Measurements from ENCODE around the gene RFX4.
"Not testable (repeated sequence)": the region's sequence is repeated elsewhere in the genome, so short reads cannot be mapped to it uniquely, and the experiment has no call there.

Gene RFX4

DNA sequence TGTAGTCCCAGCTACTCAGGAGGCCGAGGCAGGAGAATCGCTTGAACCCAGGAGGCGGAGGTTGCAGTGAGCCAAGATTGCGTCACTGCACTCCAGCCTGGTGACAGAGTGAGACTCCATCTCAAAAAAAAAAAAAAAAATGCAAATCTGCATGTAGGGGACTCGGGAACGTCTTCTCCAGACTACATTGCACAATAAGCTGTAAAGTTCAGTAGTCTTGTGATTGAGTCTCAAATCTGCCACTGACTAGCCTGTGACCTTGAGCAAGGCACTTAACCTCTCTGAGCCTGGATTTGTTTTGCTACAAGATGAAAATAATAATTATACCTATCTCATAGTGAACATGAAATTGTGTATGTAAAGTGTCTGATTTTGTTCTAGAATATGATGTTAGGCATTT is 109.2 kb downstream of the RFX4 start:
- not testable (repeated sequence) for DNase-seq (ENCODE audit: low read depth in 2 of 2)

GRCh38 chr12:106692896-106693820 is 110.4 kb downstream of the RFX4 start:
- DNase-seq (ENCODE audit: low read depth in 2 of 2), result no peak

DNA sequence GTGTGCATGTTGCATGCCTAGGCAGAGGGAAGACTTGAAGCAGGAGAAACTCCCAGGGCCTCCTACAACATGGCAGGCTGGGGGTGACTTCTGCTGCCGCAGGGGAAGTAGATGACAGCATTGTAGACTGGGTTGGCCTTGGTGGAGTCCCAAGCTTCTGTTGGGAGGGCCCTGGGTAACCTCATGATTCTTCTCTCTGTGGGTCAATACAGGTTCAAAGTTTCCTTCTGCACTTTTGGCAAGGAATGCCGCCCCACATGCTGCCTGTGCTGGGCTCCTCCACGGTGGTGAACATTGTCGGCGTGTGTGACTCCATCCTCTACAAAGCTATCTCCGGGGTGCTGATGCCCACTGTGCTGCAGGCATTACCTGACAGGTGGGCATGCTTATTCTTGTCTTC is 113.3 kb downstream of the RFX4 start:
- DNase-seq (ENCODE audit: low read depth in 2 of 2), result no peak

GRCh38 chr12:106696681-106697417 is 114.0 kb downstream of the RFX4 start:
- DNase-seq (ENCODE audit: low read depth in 2 of 2), result no peak

DNA sequence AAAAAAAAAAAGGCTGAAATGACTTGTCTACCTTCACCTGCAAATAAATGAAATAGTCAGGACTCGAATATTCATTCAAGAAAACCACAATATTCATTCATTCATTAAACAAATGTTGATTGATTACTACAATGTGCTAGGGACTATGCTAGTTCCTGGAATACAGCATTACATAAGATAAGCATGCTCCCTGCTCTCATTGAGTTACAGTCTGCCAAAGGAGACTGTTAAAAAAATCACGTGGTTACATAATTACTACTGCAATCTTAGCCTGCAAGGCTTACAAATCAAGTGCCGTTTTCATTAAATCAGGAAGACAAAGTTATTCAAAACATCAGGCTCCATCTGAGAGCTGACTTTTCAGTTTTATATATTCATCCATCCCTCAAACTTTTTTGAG is 121.3 kb downstream of the RFX4 start:
- DNase-seq (ENCODE audit: low read depth in 2 of 2), result no peak

- no peak for DNase-seq (ENCODE audit: low read depth in 2 of 2)
Observed at GRCh38 chr12:106705971-106706370, 123.2 kb downstream of the RFX4 start.

GRCh38 chr12:106709068-106709511 is 126.3 kb downstream of the RFX4 start:
- DNase-seq (ENCODE audit: low read depth in 2 of 2), result no peak

DNA sequence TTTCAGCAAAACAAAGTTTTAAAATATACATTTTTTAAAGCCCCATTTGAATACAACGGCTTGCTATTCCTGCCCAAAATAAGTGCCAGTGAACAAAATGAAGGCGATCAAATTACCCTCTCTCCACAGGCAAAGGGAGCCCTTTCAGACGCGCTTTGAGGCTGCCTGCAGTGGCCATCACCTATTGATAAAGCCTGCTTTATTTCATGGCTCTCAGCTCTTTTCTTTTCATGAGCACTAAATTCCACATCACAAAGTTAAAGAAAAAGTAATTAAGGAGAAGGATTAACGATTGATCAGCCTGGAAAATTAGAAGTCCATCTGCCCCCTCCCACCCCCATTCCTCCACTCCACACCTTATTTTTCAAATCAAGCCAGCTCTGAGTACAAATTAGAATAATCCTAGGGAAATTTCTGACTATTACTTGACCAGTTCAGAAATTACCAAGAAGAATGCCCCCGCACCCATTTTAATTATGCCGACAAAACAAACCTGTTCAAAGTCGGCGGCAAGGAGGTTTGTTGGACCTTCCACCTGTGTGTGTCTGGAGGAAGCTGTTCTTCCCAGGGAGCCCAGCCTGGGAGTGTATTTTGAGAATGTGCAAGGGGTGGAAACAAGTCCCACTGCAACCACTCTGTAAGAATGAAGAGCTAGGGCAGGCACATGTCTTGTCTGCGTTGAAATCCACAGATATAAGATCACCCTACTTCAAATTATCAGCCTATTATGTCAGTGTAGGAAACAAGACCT is 127.5 kb downstream of the RFX4 start:
- no peak for DNase-seq (ENCODE audit: low read depth in 2 of 2)

DNA sequence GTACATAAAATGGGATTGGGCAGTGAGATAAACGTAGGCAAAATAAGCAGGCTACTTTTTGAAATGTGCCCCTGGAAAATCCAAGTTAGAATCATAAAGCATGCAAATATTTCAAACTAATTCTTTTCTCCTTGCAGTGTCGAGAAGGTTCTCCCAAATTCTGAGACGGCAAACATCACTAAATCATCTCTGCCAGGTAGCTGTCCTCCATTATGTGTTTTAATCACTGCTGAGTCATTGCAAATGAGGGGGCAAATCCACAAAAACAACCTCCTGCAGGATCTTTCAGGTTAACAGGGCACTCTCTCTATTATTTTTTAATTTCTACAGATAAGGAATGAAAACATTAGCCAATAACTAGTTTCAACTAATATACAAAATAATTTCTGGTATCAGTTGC is 128.5 kb downstream of the RFX4 start:
- DNase-seq (ENCODE audit: low read depth in 2 of 2), result no peak

DNA sequence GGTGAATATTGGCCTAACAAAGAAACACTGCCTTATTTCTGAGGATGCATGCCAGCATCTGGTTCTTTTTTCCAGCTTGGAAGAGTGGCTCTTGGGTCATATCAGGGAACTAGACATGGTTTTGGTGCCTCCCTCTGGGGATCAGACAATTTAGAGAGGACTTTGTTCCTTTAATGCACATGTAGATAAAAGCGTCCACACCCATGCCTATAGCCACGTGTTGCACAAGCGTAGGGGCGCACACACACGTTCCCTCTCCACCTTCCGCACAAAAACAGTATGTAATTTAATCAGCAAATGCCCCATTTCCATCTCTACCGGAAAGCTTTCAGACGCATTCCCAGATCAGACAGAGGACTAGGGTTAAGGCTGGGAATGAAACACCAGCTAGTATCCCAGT is 130.0 kb downstream of the RFX4 start:
- DNase-seq (ENCODE audit: low read depth in 2 of 2), result no peak

DNA sequence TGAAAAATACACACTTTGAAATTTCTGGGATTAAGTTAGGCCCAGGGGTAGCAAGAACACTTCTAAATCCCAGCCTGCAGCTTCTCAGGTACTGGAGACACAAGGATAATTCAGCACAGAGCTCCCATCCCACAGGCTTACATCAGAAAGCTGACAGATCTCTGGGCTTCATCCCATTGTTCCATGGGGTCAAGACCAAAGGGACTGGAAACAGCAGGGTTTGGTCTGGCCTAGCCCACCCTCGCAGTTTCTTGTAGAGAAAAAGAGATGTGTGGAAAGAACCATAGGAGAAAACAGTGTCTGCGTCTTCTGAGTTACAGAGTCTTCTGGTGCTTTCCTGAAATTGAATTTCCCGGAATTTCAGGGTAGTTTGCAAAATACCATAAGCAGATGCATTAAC is 132.1 kb downstream of the RFX4 start:
- DNase-seq (ENCODE audit: low read depth in 2 of 2), result no peak

GRCh38 chr12:106715582-106715981 is 132.8 kb downstream of the RFX4 start:
- DNase-seq (ENCODE audit: low read depth in 2 of 2), result no peak

DNA sequence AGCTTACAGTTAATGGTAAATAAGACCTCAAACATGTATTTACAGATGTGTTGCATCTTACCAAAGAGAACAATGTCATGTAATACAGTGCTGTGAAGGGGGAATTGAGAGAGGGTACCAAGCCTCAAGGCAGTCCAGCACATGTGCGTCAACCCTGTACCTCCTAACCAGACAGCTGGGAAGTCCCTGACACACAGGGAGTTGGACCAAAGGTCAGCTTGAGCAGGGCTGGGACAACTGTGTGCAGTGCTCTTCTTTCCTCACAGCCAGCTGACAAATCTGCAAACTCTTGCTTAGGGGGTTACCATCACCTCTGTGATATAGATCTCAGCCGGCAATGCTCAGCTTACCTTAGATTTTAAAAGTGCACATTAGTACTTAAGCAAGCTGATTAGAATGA is 134.9 kb downstream of the RFX4 start:
- DNase-seq (ENCODE audit: low read depth in 2 of 2), result no peak

- no peak for DNase-seq (ENCODE audit: low read depth in 2 of 2)
Observed at GRCh38 chr12:106719879-106720278, 137.1 kb downstream of the RFX4 start.

DNA sequence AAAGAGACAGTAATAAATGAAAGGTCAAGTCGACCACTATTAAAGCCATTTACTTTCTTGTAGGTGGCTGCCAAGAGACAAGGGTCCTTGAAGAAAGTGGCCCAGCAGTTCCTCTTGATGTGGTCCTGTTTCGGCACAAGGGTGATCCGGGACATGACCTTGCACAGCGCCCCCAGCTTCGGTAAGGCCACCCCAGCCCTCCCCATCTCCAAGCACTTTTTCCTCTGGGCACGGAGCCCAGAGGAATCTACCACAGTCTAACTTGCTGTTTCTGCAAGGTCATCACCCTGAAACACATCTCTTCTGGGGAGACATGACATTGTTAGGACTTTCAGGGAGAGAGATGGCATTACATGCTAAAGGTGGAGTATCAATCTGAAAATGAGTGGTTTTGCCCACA is 137.9 kb downstream of the RFX4 start:
- no peak for DNase-seq (ENCODE audit: low read depth in 2 of 2)

DNA sequence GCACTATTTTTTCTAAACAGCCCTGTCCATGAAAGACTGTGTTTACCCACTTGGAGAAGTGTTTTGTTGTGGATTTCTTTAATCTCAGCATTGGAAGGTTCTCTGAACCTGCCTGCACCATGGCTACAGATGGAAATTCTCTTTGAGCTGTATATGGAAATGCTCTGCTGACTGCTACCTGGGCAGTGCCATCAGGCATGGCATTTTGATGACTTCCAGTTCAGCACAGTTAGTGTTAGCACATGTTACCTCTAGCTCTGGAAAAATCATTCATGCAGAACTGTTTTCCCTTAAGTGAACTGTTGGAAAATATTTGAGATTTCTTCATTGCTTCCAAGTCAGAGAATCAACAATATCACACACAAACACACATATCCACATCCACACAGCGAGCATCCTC is 139.1 kb downstream of the RFX4 start:
- no peak for DNase-seq (ENCODE audit: low read depth in 2 of 2)

DNA sequence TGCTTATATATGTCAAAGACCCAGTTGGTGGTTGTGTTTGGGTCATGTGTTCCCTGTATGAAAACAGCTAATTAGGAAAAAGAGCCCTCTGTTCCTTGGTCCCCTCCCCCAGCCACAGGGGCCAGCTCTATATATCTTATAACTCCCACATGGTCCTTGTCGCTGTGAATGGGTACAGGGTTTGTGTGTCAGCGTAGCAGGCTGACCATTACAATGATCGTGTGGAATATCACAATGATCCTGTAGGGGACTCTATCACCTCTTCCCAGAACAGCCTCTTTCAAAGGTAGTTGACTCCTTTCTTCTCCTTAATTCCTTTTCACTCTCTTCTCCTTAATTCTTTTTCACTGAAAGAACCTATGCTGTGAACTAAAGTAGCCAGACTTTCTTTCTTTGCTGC is 140.0 kb downstream of the RFX4 start:
- DNase-seq (ENCODE audit: low read depth in 2 of 2), result no peak

GRCh38 chr12:106723416-106723815 is 140.6 kb downstream of the RFX4 start:
- no peak for DNase-seq (ENCODE audit: low read depth in 2 of 2)

- no peak for DNase-seq (ENCODE audit: low read depth in 2 of 2)
Observed at GRCh38 chr12:106724116-106724515, 141.3 kb downstream of the RFX4 start.

DNA sequence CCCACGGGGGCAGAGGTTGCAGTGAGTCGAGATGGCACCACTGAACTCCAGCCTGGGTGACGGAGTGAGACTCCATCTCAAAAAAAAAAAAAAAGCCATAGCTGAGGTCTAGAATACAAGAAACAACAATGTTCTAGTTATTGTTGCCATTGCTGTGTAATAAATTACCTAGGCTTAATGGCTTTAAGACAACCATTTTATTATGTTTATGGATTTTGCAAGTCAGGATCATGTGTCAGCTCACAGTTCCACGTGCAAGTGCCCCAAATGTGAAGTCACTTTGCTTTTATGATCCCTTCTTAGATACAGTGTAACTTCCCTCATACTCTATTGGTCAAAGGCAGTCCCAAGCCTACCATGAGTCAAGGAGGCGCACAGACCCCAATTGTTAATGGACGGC is 142.1 kb downstream of the RFX4 start:
- DNase-seq (ENCODE audit: low read depth in 2 of 2), result no peak

DNA sequence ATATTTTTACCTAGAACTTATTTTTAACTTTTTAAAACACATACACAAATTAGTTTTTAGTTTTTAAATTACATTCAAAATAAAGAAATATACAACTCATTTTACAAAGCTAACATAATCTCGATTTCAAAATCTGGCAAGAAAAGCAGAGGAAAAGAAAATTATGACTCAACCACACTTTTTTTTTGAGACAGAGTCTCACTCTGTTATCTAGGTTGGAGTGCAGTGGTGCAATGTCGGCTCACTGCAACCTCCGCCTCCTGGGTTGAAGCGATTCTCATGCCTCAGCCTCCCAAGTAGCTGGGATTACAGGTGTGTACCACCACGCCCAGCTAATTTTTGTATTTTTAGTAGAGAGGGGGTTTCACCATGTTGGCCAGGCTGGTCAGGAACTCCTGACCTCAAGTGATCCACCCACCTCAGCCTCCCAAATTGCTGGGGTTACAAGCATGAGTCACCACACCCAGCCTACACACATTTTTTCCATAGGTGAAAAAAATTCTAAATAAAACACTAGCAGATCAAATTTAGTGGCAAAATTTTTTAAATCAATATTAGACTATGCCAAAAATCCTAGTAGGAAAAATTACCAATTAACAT is 143.9 kb downstream of the RFX4 start:
- DNase-seq (ENCODE audit: low read depth in 2 of 2), result not testable (repeated sequence)

- no peak for DNase-seq (ENCODE audit: low read depth in 2 of 2)
Observed at GRCh38 chr12:106729611-106730010, 146.8 kb downstream of the RFX4 start.
